H9 (cell line): ENCODE results near the gene TJP2. TPM values are rescaled to one million over a fixed set of nuclear protein-coding genes. Genes with fewer than 3 reads are reported as not detected.

Source experiments
- DNase-seq: peaks from one replicate; pipeline ENCODE4 v3.0.0-alpha.2; 2017
- H2AFZ ChIP-seq: one replicate; pipeline ENCODE4 v1.6.1; 2013; ENCODE audit warnings: mild to moderate bottlenecking, low read length, control low read depth, moderate library complexity
- H2AK5ac ChIP-seq: 2 replicates; pipeline ENCODE4 v1.6.1; 2013; ENCODE audit warnings: low read length, control low read depth, mixed read lengths; ENCODE audit not compliant: insufficient read length
- H2BK120ac ChIP-seq: one replicate; pipeline ENCODE4 v1.6.1; 2013; ENCODE audit warnings: low read depth, mild to moderate bottlenecking, low read length, control low read depth, inconsistent platforms; ENCODE audit not compliant: poor library complexity, severe bottlenecking
- H2BK12ac ChIP-seq: 2 replicates; pipeline ENCODE4 v1.6.1; 2013; ENCODE audit warnings: low read length, control low read depth, mixed read lengths, low read depth; ENCODE audit not compliant: insufficient read length
- H2BK15ac ChIP-seq: 2 replicates; pipeline ENCODE4 v1.6.1; 2013; ENCODE audit warnings: low read depth, low read length, control low read depth
- H2BK20ac ChIP-seq: one replicate; pipeline ENCODE4 v1.6.1; 2013; ENCODE audit warnings: low read depth, mild to moderate bottlenecking, low read length, control low read depth, inconsistent platforms; ENCODE audit not compliant: poor library complexity, severe bottlenecking
- H2BK5ac ChIP-seq: 2 replicates; pipeline ENCODE4 v1.6.1; 2013; ENCODE audit warnings: low read length, control low read depth, mixed read lengths; ENCODE audit not compliant: insufficient read length
- H3K14ac ChIP-seq: 2 replicates; pipeline ENCODE4 v1.6.1; 2013; ENCODE audit warnings: low read length, control low read depth; ENCODE audit not compliant: insufficient read depth
- H3K18ac ChIP-seq: 2 replicates; pipeline ENCODE4 v1.6.1; 2013; ENCODE audit warnings: low read depth, mild to moderate bottlenecking, mixed read lengths, low read length, control low read depth; ENCODE audit not compliant: insufficient read length
- H3K23ac ChIP-seq: 2 replicates; pipeline ENCODE4 v1.6.1; 2013; ENCODE audit warnings: low read length, control low read depth, mixed read lengths, low read depth; ENCODE audit not compliant: insufficient read length
- H3K23me2 ChIP-seq: 2 replicates; pipeline ENCODE4 v1.6.1; 2013; ENCODE audit warnings: low read depth, mild to moderate bottlenecking, mixed read lengths, low read length, control low read depth; ENCODE audit not compliant: insufficient read length, poor library complexity, severe bottlenecking
- H3K27ac ChIP-seq: 2 replicates; pipeline ENCODE4 v1.5.1; 2013; ENCODE audit warnings: low read length, control low read depth, mixed read lengths, low read depth; ENCODE audit not compliant: insufficient read length
- H3K27me3 ChIP-seq: 2 replicates; pipeline ENCODE4 v1.6.1; 2013; ENCODE audit warnings: low read length, control low read depth, inconsistent platforms; ENCODE audit not compliant: insufficient read depth
- H3K4ac ChIP-seq: 2 replicates; pipeline ENCODE4 v1.6.1; 2013; ENCODE audit warnings: low read depth, mild to moderate bottlenecking, control low read depth, inconsistent platforms, low read length, moderate library complexity
- H3K4me1 ChIP-seq: 2 replicates; pipeline ENCODE4 v1.6.1; 2013; ENCODE audit warnings: low read length, control low read depth, inconsistent platforms; ENCODE audit not compliant: insufficient read depth
- H3K4me2 ChIP-seq: 2 replicates; pipeline ENCODE4 v1.6.1; 2013; ENCODE audit warnings: low read length, control low read depth, mixed read lengths; ENCODE audit not compliant: insufficient read length, insufficient read depth
- H3K56ac ChIP-seq: 2 replicates; pipeline ENCODE4 v1.6.1; 2013; ENCODE audit warnings: low read depth, mild to moderate bottlenecking, mixed read lengths, low read length, control low read depth; ENCODE audit not compliant: insufficient read length
- H3K79me1 ChIP-seq: 2 replicates; pipeline ENCODE4 v1.6.1; 2013; ENCODE audit warnings: low read depth, mild to moderate bottlenecking, moderate library complexity, low read length, control low read depth, inconsistent platforms; ENCODE audit not compliant: insufficient read depth, poor library complexity, severe bottlenecking
- H3K79me2 ChIP-seq: 2 replicates; pipeline ENCODE4 v1.6.1; 2013; ENCODE audit warnings: low read length, control low read depth, inconsistent platforms; ENCODE audit not compliant: insufficient read depth
- H3K9ac ChIP-seq: 2 replicates; pipeline ENCODE4 v1.6.1; 2013; ENCODE audit warnings: low read length, control low read depth, mixed read lengths; ENCODE audit not compliant: insufficient read length; ENCODE audit errors: extremely low read depth
- H3K9me3 ChIP-seq: one replicate; pipeline ENCODE4 v1.6.1; 2013; ENCODE audit warnings: low read depth, low read length, inconsistent platforms; ENCODE audit not compliant: control insufficient read depth
- H3T11ph ChIP-seq: one replicate; pipeline ENCODE4 v1.6.1; 2013; ENCODE audit warnings: mild to moderate bottlenecking, low read length, control low read depth, inconsistent platforms
- H4K20me1 ChIP-seq: one replicate; pipeline ENCODE4 v1.6.1; 2013; ENCODE audit not compliant: control insufficient read depth, insufficient read length, insufficient read depth
- H4K5ac ChIP-seq: 2 replicates; pipeline ENCODE4 v1.6.1; 2013; ENCODE audit warnings: low read depth, mild to moderate bottlenecking, mixed read lengths, low read length, control low read depth; ENCODE audit not compliant: insufficient read length
- H4K8ac ChIP-seq: replicated peaks from 2 replicates; pipeline ENCODE4 v1.6.1; 2013; ENCODE audit warnings: low read length, control low read depth, mixed read lengths, low read depth; ENCODE audit not compliant: insufficient read length
- H4K91ac ChIP-seq: 2 replicates; pipeline ENCODE4 v1.6.1; 2013; ENCODE audit warnings: low read depth, mild to moderate bottlenecking, moderate library complexity, mixed read lengths, low read length, control low read depth; ENCODE audit not compliant: insufficient read length
- H3K27ac Mint-ChIP-seq, 3 experiments: 2 replicates in 2 of 3; 3 replicates in 1 of 3; pipeline ENCODE4 v1.8.0; 2020 to 2021; ENCODE audit warnings: mixed read lengths in 3 of 3, mild to moderate bottlenecking in 1 of 3, moderate library complexity in 1 of 3
- H3K27me3 Mint-ChIP-seq: 2 replicates; pipeline ENCODE4 v1.8.0; 2021; ENCODE audit warnings: low read depth, mild to moderate bottlenecking, moderate library complexity, mixed read lengths
- H3K36me3 Mint-ChIP-seq, 3 experiments: 2 replicates in 2 of 3; 3 replicates in 1 of 3; pipeline ENCODE4 v1.8.0; 2020 to 2021; ENCODE audit warnings: low read depth in 3 of 3, mixed read lengths in 3 of 3; ENCODE audit not compliant: insufficient read depth in 1 of 3
- H3K4me1 Mint-ChIP-seq, 2 experiments: 2 replicates each; pipeline ENCODE4 v1.8.0; 2020; ENCODE audit warnings: mixed read lengths in 2 of 2
- H3K4me3 Mint-ChIP-seq, 2 experiments: 2 replicates in 1 of 2; 3 replicates in 1 of 2; pipeline ENCODE4 v1.8.0; 2020 to 2021; ENCODE audit warnings: mild to moderate bottlenecking in 2 of 2, mixed read lengths in 2 of 2, moderate library complexity in 1 of 2
- H3K9me3 Mint-ChIP-seq, 2 experiments: 2 replicates in 1 of 2; 3 replicates in 1 of 2; pipeline ENCODE4 v1.8.0; 2020; ENCODE audit warnings: mild to moderate bottlenecking in 2 of 2, mixed read lengths in 2 of 2, moderate library complexity in 1 of 2
- WGBS: extraction: QIAGEN DNeasy Blood & Tissue Kit; methylation state at CpG from one replicate; pipeline ENCODE4 v1.1.7; 2013; ENCODE audit warnings: missing lambda C conversion rate, low lambda C conversion rate, mixed read lengths; ENCODE audit not compliant: insufficient read length; ENCODE audit errors: extremely low coverage; 5-methylcytosine and 5-hydroxymethylcytosine counted together
- total RNA-seq: library from RNA; stranded (reverse); gene quantifications from 2 replicates; pipeline ENCODE4 v1.2.1, GENCODE V29; 2021
- TF ChIP-seq, protein P1 (sequence below): fragments of 200-600 bp; sonication (generic); conservative IDR thresholded peaks from 3 replicates; pipeline ENCODE4 v1.8.0; 2021; ENCODE audit warnings: antibody characterized with exemption, mild to moderate bottlenecking

TJP2 gene
- total RNA-seq, 1 experiment from 2014 or later: 130 TPM

DNA sequence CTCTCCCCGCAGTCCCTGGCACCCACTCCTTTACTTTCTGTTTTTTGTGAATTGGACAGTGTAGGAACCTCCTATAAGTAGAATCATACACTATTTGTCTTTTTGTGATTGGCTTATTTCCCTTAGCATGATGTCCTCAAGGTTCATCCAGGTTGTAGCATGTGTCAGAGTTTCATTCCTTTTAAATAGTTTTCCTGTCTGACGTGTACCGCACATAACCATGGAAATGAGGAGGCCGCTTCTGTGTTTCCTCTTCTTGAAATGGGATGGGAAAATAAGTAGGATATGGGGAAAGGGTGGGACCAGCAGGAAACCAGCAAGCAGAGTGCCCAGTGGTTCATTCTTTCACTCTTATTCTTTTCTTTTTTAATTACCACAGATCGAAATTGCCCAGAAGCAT, 78.4 kb downstream of the TJP2 start:
- no peak overlapping the region for H2BK20ac ChIP-seq
- H3K36me3 Mint-ChIP-seq: peaks cover 20 to 89% (median 58%) of the 10 kb centered on the region in 3 experiments; a peak in 6 of 7 replicates
- no peaks in the 10 kb centered on the region for H3K9me3 ChIP-seq
- H3K4me3 Mint-ChIP-seq: no peak overlapping the region
- H2BK15ac ChIP-seq: no peak overlapping the region
- no peak overlapping the region for H4K8ac ChIP-seq
- no peaks in the 10 kb centered on the region; the same call in 1 of the 2 replicates for H3K4me1 ChIP-seq
- no peaks in the 10 kb centered on the region for H3K9me3 Mint-ChIP-seq
- no peaks in the 10 kb centered on the region for H3K23me2 ChIP-seq
- no peak overlapping the region for H2AK5ac ChIP-seq
- H3K56ac ChIP-seq: no peak overlapping the region
- no peak overlapping the region for H2BK120ac ChIP-seq
- no peak overlapping the region for H3K4ac ChIP-seq
- H3K4me1 Mint-ChIP-seq: peaks cover 2% of the 10 kb centered on the region in 2 experiments; a peak in 1 of 4 replicates
- no peak overlapping the region for H2AFZ ChIP-seq
- H3K14ac ChIP-seq: no peak overlapping the region
- H2BK5ac ChIP-seq: no peak overlapping the region
- H3K27me3 ChIP-seq: no peaks in the 10 kb centered on the region
- TF ChIP-seq, protein P1, sequence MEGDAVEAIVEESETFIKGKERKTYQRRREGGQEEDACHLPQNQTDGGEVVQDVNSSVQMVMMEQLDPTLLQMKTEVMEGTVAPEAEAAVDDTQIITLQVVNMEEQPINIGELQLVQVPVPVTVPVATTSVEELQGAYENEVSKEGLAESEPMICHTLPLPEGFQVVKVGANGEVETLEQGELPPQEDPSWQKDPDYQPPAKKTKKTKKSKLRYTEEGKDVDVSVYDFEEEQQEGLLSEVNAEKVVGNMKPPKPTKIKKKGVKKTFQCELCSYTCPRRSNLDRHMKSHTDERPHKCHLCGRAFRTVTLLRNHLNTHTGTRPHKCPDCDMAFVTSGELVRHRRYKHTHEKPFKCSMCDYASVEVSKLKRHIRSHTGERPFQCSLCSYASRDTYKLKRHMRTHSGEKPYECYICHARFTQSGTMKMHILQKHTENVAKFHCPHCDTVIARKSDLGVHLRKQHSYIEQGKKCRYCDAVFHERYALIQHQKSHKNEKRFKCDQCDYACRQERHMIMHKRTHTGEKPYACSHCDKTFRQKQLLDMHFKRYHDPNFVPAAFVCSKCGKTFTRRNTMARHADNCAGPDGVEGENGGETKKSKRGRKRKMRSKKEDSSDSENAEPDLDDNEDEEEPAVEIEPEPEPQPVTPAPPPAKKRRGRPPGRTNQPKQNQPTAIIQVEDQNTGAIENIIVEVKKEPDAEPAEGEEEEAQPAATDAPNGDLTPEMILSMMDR: no peak
- H3T11ph ChIP-seq: no peak overlapping the region
- no peaks in the 10 kb centered on the region for H3K79me2 ChIP-seq
- DNase-seq: no peak
- H3K27ac Mint-ChIP-seq: peak overlapping the region; percentile 22 to 84 (median 43); a peak in 4 of 7 replicates
- no peak overlapping the region for H3K4me2 ChIP-seq
- no peak overlapping the region for H3K27ac ChIP-seq
- no peak overlapping the region for H4K5ac ChIP-seq
- no peak overlapping the region for H3K9ac ChIP-seq
- H4K20me1 ChIP-seq: no peaks in the 10 kb centered on the region
- no peak overlapping the region for H3K23ac ChIP-seq
- no peak overlapping the region for H4K91ac ChIP-seq
- H3K18ac ChIP-seq: no peak overlapping the region
- WGBS: 100% methylated on average over 1 of the region's 5 CpGs
- H3K79me1 ChIP-seq: no peaks in the 10 kb centered on the region
- no peaks in the 10 kb centered on the region for H3K27me3 Mint-ChIP-seq
- no peak overlapping the region for H2BK12ac ChIP-seq
